GM18508 (cell line): ENCODE measurements around the gene NRXN3.
"Not testable (repeated sequence)": the region's sequence is repeated elsewhere in the genome, so short reads cannot be mapped to it uniquely, and the experiment has no call there.

ENCODE experiments used
- ATAC-seq: cut with Tn5 transposase; IDR thresholded peaks from one replicate; pipeline ENCODE4 v1.9.1; 2021; ENCODE audit warnings: moderate number of reproducible peaks; ENCODE audit not compliant: insufficient read depth, unreplicated experiment

NRXN3 gene

DNA sequence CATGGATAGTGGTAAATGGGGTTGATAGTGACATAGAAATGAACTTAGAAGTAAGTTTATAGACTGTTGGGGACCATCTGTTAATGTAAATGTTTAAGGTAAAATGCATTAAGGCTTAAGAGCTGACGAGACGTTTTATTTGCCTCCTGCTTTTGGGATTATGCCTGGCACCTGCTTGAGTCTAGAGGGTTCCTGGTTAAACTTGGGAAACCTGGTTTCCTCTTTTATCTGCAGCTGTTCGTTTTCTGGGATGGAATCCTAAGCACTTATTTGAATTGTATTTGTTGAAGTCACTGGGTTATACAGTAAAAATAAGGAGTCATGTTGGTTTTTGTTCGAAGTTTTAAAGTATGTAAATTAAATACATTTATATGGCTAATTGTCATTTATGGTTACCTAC, 914.7 kb downstream of the NRXN3 start:
- no peak for ATAC-seq

DNA sequence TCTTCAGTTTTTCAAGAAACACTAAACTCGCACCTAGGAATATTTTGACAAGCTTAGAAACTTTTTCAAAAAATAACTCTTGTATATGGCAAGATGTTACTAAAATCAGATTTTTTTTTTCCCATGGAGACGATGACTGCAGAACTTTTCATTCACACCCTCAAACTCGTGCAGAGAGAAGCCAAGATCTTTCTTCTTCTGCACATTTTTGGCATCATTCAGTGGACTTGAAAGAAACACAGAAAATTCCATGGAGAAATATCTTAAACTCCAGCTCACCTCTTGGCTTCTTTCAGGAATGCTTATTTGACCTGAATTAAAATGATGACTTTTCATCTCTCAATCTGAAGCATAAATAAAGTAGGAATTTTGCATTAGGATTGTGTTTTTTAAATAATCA, 919.4 kb downstream of the NRXN3 start:
- no peak for ATAC-seq

DNA sequence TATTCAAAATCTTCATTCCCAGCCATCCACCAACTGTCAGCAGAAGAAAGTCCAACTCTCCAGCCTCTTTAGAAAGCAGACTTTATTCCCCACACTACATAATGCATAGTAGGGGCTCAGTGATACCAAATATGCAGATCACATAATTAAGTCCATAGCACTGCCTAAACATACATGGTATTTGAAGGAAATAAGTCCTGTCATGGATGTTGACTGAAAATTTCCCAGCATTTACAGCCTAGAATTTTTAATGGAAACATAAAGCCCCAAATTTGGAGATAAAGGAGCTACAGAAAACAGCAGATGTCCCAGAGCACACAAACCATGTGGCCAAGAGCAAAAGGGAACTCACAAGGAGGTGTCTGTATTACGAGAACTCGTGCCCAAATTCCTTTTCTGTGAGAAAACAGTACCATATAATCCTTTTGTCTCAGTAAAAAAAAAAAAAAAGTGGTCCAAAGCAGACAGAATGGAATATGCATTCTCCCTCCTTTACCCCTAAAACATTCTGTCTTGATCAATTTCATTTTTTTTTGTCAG, 920.5 kb downstream of the NRXN3 start:
- ATAC-seq, result no peak

DNA sequence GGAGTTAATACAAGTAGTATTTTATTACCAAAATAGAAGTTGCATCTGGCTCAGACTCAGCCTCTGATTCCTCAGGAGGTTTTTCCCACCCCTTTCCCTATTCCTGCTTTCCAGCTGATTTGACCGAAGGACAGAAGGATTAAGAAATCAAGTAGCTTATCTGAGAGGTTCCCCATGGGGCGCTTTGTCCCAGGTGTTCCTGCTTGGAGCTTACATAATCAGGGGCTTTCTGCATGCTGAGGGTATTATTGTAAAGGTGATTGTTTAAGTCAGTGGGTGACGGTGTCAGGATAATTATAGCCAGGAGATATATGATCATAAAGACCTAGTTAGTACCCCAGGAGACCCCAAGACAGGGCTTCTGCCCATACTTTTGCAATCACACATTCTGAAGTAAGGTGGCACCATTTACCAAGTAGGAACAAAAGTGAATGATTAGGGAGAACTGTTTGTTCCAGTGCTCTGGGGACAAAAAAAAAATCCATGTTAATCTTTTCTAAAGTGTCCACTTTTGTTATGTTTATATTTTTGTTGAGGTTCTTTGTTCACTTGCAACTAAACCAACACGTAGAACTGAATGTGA, 921.3 kb downstream of the NRXN3 start:
- ATAC-seq, result no peak

DNA sequence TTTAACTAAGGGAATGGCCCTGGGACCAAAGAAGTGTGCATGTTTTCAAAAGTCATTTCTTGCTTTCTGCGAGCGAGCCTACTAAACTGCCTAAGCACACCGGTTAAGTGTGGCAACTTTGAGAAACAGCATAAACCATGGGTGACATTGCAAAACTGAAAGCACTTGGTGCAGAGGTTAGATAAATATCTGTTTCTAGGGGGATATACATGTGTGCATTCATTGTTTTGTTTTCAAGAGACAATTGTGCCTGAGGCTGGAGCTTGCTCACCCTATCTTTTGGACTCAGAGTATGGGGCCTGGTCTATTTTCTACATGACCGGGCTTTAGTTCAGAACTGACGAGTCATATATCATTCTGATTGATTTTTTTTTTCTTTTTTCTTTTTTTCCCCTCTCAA, 923.4 kb downstream of the NRXN3 start:
- ATAC-seq, result no peak

DNA sequence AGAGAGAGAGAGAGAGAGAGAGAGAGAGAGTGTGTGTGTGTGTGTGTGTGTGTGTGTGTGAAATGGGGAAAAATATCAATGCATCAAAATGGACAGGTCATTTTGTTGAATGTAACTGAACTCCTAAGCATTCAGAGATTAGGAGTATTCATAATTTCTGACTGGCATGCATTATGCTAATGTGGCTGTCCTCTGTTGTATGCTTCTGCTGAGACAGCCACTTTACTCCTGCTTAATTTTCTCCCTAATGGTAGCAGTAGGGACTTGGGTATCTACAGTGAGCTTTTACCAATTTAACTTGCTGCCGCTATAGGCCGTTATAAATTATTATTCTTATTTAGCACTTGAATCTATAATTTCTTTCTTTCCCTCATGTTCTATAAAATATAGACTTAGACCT, 924.8 kb downstream of the NRXN3 start:
- ATAC-seq, result no peak

DNA sequence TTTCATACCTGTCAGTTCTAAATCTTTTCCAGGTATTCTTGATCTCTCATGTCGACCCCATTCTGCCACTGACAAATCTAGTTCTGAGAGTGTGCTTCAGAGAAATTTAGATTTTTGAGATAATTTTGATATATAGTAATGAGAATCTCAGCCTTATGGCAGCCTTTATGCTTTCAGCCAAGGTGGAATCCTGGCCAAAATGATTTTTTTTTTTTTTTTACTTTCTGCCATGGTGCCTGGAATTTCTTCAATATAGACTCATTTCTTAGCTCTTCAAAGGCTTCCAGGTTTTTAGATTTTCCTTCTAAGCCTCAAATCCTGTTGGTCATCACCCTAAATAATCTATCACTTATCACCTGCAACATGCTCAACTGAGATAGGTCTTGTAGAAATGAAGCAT, 926.6 kb downstream of the NRXN3 start:
- ATAC-seq, result no peak

DNA sequence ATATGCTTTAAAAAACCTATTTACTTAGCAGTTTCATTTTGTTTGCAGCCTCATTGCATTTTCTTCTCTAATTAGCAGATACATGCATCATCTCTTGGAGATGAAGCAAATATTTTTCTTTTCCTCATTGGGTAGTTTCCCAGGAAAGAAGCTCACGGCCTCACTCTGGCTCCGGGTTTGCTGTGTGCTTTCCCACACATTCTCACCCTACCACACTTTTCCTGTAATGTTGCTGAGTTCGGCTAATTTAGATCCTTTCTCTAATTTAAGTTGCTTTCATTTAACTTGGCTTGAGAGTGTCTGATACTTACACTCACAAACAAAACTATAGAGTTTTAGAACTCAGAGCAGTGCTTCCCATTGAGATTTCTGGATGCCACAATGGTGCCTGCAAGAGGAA, 928.2 kb downstream of the NRXN3 start:
- no peak for ATAC-seq

DNA sequence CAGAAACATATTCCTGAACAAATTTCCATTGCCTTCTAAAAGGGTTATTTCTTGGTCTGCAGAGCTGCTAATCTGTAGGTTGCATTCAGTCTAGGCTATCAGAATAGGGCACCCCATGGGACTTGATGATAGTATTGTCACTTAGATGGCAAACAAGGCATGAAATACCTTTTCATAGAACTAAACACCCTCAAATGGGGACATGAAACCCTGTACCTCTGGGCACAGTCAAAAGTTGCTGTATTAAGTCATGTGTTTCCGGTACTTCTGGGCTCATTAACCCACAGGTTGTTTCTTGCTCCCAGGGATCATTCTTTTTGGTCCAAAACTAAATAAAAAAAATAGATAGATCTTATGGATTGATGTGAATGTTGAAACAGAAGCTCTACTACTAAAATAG, 930.4 kb downstream of the NRXN3 start:
- no peak for ATAC-seq

DNA sequence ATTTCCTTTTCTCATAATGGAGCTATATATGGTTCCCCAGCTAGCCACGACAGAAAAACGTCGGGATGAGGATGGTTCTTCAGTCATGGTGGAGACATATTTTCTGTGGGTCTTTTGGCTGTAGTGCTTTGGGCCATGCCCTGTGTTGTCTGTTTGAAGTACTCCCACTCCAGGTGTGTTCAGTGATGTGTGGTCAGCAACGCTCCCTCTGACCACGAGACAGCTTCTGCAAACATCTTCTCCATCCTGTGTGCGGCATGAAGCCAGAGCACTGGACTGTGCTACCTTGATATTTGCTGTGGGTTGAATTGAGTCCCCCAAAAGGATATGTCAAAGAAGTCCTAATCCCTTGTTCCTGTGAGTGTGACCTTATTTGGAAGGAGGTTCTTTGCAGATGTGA, 931.2 kb downstream of the NRXN3 start:
- no peak for ATAC-seq

DNA sequence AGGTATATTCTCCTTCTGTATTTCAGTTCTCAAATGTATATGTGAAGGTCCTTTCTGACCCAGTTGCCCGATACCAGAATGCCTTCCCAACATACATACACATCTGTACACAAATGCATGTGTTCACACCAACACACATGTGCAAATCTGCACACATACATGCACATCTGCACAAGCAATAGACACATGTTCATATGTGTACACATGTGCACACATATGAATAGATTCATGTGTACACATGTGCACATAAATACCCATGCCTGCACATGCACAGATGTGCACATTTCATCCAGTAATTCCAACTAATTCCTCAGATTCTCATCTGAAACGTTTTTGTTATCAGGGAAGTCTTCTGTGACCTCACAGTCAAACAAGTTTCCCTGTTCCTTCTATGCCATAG, 933.6 kb downstream of the NRXN3 start:
- no peak for ATAC-seq

DNA sequence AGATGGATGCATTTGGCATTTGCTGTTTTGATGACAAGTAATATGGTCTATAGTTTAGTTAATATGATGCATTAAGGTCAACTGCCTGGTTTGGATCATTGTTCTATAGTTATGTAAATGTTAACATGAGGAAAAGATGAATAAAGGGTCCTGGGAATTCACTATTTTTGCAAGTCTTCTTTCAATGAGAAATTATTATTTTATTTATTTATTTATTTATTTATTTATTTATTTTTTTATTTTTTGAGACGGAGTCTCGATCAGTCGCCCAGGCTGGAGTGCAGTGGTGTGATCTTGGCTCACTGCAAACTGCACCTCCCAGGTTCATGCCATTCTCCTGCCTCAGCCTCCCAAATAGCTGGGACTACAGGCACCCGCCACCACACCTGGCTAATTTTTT, 940.4 kb downstream of the NRXN3 start:
- ATAC-seq, result not testable (repeated sequence)

DNA sequence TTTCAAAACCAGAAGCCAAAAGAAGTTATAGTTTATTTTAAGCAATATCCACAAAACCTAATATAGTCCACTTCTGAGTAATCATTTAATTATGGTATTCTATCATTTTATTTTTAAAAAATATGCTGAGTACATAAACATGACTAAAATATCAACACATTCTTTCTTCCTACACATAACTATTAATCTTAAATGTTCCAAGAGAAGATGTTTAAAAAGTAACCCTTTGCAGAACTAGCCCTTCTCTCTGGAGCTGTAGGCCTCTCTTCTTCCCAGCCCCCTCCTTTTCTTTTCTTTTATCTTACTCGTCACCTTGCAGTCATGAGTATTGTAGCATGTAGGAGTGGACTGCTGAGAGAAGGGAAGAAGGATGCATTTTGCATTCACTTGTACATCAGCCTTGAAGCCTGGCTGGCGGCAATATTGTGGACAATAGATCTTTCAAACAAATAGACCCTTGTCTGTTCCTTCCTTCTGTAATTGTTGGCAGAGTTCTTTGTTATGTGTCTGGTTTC, 941.9 kb downstream of the NRXN3 start:
- no peak for ATAC-seq

DNA sequence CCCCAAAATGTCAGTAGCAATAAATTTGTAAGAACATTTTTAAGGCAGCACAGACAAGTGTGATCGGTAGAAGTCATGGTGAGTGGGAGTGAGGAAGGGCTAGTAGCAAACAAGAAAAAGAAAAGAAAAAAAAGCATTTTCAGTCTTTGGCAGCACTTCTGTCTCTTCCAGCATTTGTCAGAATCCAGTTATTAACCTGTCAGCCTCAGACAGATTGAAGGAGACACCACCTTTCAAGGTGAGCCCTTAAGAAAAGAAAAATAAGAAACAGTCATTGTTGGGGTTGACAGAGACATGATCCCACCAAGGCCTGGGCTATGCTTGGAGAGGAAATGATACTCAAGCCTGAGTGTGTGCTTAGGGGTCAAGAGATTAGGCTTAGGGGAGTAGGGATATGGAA, 947.4 kb downstream of the NRXN3 start:
- no peak for ATAC-seq

DNA sequence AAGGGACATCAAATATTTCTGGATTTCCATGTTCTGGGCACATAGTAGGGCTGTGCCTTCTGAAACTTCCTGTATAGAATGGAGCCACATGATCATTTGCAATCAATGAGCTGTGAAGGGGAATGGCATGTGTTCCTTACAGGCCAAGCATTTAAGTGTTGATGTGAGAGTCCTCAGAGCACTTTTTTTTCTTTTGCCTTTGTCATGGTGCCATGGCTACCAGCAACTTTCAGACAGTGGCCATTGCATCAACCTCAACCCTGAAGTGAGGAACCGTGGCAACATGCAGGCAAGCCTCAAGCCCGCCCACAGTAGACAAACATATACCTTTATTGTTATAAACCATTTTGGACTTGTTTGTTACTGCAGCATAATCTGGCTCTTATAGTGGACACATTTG, 948.1 kb downstream of the NRXN3 start:
- ATAC-seq, result no peak

DNA sequence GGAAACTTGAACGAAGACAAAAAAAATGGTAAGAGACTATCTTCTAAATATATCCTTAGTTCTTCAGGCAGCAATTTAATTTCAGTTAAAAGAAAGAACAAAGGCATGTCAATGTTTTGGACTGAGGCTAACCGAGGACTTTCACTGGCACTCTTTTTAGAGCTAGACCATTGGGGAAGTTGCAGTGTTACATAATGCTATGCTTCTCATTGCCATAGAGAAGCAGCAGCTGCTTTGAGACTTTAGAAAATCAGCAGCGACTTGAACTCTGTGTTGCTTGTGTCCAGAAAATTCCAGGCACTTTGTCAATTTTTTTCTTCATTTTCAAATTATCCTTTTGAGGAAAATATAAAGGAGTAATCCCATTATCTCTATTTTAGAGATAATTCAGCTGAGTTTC, 964.2 kb downstream of the NRXN3 start:
- ATAC-seq, result no peak

DNA sequence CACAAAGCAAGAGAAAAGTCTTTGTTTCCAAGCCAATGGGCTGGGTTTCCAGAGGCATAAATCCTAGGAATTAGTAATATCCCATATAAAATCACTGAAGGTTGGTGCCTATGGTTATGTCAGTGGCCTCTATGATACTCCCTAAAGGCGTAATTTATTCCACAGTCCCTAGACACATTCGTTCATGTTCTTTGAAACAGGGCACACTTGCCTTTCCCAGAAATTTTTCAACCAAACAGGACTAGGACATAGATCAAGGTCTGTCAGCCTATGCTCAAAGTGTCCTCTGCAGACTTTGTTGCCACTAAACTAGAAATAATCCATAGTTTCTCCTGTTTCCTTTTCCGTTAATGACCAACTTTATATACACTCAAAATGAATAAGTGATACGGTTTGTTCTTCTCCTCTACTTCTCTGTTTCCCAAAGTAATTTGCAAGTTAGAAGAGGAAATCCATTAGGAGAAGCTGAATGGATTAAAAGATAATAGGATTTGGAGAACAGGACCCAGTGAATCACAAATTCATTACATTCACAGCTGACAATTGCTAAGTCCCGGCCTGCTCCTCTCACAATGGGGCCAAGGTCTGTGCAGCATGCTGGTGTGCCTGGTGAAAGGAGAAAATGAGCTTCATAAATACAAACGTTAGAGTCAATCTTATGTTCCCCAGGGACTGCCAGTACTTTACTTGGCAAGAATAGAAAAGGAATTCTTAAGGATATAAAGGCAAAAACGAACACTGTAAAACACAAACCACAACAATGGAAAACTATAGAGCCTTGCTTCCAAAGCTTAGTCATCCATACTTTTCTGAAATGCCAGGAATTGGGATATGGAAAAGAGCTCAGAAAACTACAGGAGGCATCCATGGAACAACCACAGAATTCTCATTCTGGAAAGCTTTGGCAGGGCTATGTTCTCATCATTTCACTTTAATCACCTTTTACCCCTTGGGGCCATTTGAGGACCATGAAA, 966.2 kb downstream of the NRXN3 start:
- ATAC-seq, result no peak

DNA sequence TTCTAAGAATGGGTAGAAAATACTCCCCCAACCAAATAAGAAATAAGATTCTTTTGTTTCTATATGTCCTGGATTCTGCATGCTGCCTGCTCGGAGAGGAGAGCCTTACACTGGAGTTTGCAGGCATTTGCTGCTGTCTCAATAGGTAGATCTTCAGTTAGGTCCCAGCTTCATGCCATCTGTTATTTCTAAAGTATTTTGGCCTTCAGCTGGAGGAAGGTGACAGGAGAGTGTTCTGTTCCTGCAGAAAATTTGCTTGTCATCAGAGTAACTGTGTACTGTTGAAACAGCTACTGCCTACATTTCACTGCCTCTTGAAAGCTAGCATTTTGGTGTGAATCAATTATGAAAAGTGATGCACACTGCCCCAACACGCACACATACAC, 966.9 kb downstream of the NRXN3 start:
- no peak for ATAC-seq

DNA sequence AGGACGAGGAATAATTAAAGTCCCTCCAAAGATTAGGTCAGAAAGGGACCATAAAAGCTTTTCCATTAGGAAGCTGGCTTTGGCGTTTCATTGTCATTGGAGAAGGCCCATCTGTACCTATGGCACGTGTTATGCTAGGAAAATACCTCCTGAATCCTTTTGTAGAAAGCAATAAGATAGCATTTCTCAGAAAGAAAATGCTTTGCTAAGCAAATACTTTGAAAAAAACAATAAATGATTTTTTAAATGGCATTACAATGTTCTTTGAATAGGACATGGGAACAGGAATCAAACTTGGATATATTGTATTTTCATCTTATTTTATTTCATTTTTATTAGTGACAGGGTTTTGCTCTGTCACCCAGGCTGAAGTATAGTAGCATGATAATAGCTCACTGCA, 967.7 kb downstream of the NRXN3 start:
- ATAC-seq, result no peak

DNA sequence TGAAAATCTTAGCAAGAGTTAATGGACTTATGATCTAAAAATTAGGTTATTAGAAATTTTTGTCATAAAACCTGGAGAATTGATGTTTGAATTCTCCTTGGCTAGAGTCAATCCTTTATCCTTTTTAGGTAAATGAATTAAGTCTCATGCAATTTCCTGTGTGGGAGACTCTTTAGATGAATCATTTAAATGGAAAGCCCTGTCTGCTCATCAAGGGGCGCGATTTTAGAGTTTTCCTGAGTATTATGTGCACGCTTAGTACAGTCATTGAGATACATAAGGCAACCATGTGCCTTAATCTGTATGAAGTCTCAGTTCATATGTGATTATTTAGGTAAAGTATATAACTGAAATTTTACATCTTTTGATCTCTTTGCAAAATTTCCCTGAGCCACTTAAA, 974.7 kb downstream of the NRXN3 start:
- no peak for ATAC-seq

DNA sequence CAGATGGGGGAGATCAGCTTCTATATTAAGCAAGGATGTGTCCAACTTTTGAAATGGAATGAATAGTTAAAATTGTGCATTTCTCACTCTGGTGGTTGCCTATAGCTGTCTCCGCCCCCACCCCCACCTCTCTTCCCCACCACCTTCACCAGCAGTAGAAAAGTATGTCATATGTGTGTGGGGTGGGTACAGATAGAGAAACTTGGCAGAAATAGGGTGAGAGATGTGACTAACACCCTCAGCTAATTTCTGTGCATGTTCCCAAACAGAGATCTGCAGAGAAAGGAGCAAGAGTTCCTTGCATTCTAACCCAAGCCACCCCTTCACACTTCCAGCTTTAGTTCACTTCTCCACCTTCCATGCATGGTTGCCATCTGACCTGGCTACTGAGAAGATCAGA, 980.1 kb downstream of the NRXN3 start:
- ATAC-seq, result no peak
